ENCODE results near the gene TCP10L. TPM values are rescaled to one million over a fixed set of nuclear protein-coding genes. Genes with fewer than 3 reads are reported as not detected.
A peak's percentile ranks its signal among the peaks of the same experiment; 100 is the strongest.

The TCP10L gene
- total and polyA plus RNA-seq, 2 of the 13 experiments (the other 11 are each of a cell fraction or from before 2014, with no cell fraction given) = 0.90 to 2.4 TPM

DNA sequence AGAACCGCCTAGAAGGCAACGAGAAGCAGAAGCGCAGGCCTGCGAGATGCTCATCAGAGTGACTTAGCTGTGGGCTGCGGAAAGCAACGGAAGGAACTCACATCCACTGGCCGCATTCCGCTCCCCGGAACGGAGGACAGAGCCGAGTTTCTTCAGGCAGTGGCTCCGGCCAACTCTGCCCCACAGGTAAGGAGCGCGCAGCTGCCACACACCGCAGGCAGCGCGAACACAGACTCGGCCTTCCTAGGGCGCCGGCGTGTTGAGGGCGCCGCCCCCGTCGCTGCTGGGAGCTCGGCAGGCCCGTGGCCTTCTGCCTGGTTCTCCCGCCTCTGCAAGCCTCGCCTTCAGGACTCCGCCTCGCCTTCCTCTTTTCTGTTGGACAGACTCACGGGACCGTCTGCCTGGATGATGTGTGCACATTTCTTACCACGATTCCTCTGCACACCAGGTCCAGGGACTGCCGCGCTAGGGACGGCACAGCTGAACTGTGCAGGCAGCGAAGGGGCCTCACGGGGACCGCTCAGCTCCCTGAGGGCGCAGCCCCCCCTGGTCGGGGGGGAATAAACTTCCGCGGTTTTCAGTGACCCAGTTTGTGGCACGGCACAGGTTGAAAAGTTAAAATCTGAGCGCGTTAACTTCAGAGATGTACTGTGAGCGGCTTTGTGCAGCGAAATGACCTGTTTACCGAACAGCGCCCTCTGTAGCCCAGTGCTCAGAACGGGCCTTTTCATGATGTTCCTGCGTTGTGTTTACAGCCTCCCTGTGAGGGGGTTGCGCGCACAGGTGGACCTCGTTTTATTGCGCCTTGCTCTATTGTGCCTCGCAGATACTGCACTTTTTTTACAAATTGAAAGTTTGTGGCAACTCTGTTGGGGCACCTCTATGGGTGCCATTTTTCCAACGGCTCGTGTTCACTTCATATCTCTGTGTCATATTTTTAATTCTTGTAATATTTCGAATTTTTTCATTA, 15.8 kb downstream of the TCP10L start (continued):
- TF ChIP-seq ZBTB3 (CRISPR knock-in tag; IDR thresholded peaks at IDR 0.05; ENCODE audit: borderline replicate concordance, low read depth) (peak; percentile 30; the same call in 1 of the 2 replicates), ZNF430 (CRISPR knock-in tag; IDR thresholded peaks at IDR 0.05) (0 out of 2 replicates have a peak, but pooled peaks have one; percentile 14), ZNF569 (CRISPR knock-in tag; IDR thresholded peaks at IDR 0.05; ENCODE audit: borderline replicate concordance) (no peak), ARNTL (CRISPR knock-in tag; IDR thresholded peaks at IDR 0.05) (no peak), SSRP1 (CRISPR knock-in tag; IDR thresholded peaks at IDR 0.05) (no peak), ZNF781 (CRISPR knock-in tag; IDR thresholded peaks at IDR 0.05; ENCODE audit: borderline replicate concordance, not compliant biosample characterization) (peak; percentile 36), ZBTB2 (CRISPR knock-in tag; IDR thresholded peaks at IDR 0.05; ENCODE audit: low read depth) (no peak), ZNF768 (CRISPR knock-in tag; IDR thresholded peaks at IDR 0.05) (peak; percentile 47; the same call in 1 of the 2 replicates), ZNF883 (CRISPR knock-in tag; IDR thresholded peaks at IDR 0.05; ENCODE audit: not compliant biosample characterization) (peak; percentile 89), ZNF329 (CRISPR knock-in tag; IDR thresholded peaks at IDR 0.05; ENCODE audit: low read depth) (no peak), NCOA2 (CRISPR knock-in tag; IDR thresholded peaks at IDR 0.05) (peak; percentile 49), HDAC1 (CRISPR knock-in tag; IDR thresholded peaks at IDR 0.05) (peak; percentile 70), ZNF839 (CRISPR knock-in tag; IDR thresholded peaks at IDR 0.05; ENCODE audit: borderline replicate concordance) (0 out of 2 replicates have a peak, but pooled peaks have one; percentile 57), NFE2L1 (CRISPR knock-in tag; IDR thresholded peaks at IDR 0.05; ENCODE audit: borderline replicate concordance) (no peak), ZNF800 (CRISPR knock-in tag; IDR thresholded peaks at IDR 0.05) (peak; percentile 83), ZNF432 (CRISPR knock-in tag; IDR thresholded peaks at IDR 0.05; ENCODE audit: borderline replicate concordance) (peak; percentile 61; the same call in 1 of the 2 replicates), ZNF747 (CRISPR knock-in tag; IDR thresholded peaks at IDR 0.05; ENCODE audit: borderline replicate concordance) (0 out of 2 replicates have a peak, but pooled peaks have one; percentile 65), MAZ (IDR thresholded peaks at IDR 0.05; ENCODE audit: borderline replicate concordance, low read depth, low read length) (no peak), MAZ (CRISPR knock-in tag; IDR thresholded peaks at IDR 0.05; ENCODE audit: low read depth) (peak; percentile 85)
- TF ChIP-seq, protein P1, sequence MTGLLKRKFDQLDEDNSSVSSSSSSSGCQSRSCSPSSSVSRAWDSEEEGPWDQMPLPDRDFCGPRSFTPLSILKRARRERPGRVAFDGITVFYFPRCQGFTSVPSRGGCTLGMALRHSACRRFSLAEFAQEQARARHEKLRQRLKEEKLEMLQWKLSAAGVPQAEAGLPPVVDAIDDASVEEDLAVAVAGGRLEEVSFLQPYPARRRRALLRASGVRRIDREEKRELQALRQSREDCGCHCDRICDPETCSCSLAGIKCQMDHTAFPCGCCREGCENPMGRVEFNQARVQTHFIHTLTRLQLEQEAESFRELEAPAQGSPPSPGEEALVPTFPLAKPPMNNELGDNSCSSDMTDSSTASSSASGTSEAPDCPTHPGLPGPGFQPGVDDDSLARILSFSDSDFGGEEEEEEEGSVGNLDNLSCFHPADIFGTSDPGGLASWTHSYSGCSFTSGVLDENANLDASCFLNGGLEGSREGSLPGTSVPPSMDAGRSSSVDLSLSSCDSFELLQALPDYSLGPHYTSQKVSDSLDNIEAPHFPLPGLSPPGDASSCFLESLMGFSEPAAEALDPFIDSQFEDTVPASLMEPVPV (CRISPR knock-in tag; IDR thresholded peaks at IDR 0.05) = no peak; the same call in 1 of the 2 replicates

All from HepG2 (cell line).